Keratinocyte (primary cell): ENCODE results near the gene RNU5B-1. TPM values are rescaled to one million over a fixed set of nuclear protein-coding genes. Genes with fewer than 3 reads are reported as not detected.

ENCODE experiments used
- DNase-seq: peaks from one replicate; pipeline ENCODE4 v3.0.0-alpha.2; 2011; ENCODE audit warnings: low read depth, missing footprints, low spot score
- FAIRE-seq: peaks from 2 replicates; lab custom pipeline; 2011; peaks lifted over from hg19 to GRCh38; lab: Jason Lieb, UNC
- H2AFZ ChIP-seq: 2 replicates; pipeline ENCODE4 v1.6.0; 2012; ENCODE audit warnings: low read length, control low read depth, inconsistent platforms; ENCODE audit not compliant: control insufficient read depth
- H3K27ac ChIP-seq: 2 replicates; pipeline ENCODE4 v1.5.1; 2011; ENCODE audit warnings: low read length; ENCODE audit not compliant: control insufficient read depth, insufficient read depth
- H3K27me3 ChIP-seq: 3 replicates; pipeline ENCODE4 v1.6.0; 2011; ENCODE audit warnings: low read length; ENCODE audit not compliant: control insufficient read depth, insufficient read depth; ENCODE audit errors: extremely low read depth
- H3K36me3 ChIP-seq, 2 experiments: 2 replicates in 1 of 2; 3 replicates in 1 of 2; pipeline ENCODE4 v1.5.1; 2011; ENCODE audit warnings: low read length in 2 of 2, mild to moderate bottlenecking in 1 of 2; ENCODE audit not compliant: control insufficient read depth in 2 of 2, insufficient read depth in 2 of 2; ENCODE audit errors: extremely low read depth in 1 of 2
- H3K4me1 ChIP-seq: 3 replicates; pipeline ENCODE4 v1.5.1; 2011; ENCODE audit warnings: low read length; ENCODE audit not compliant: control insufficient read depth, insufficient read depth; ENCODE audit errors: extremely low read depth
- H3K4me2 ChIP-seq: 3 replicates; pipeline ENCODE4 v1.6.0; 2011; ENCODE audit warnings: low read depth, low read length; ENCODE audit not compliant: control insufficient read depth, insufficient read depth; ENCODE audit errors: extremely low read depth
- H3K4me3 ChIP-seq, 3 experiments: fragments of 200-600 bp in 1 of 3; sonication (generic) in 1 of 3; 2 replicates in 2 of 3; 3 replicates in 1 of 3; pipeline ENCODE4 v1.5.1; 2011 to 2016; ENCODE audit warnings: low read length in 3 of 3, mild to moderate bottlenecking in 3 of 3, control low read depth in 2 of 3, inconsistent platforms in 1 of 3, low read depth in 1 of 3, mixed read lengths in 1 of 3, mixed run types in 1 of 3, moderate library complexity in 1 of 3; ENCODE audit not compliant: control insufficient read depth in 2 of 3, insufficient read depth in 2 of 3; ENCODE audit errors: extremely low read depth in 1 of 3
- H3K79me2 ChIP-seq: 2 replicates; pipeline ENCODE4 v1.6.0; 2012; ENCODE audit warnings: low read length; ENCODE audit not compliant: control insufficient read depth, insufficient read depth
- H3K9ac ChIP-seq: 3 replicates; pipeline ENCODE4 v1.6.0; 2011; ENCODE audit warnings: low read length; ENCODE audit not compliant: control insufficient read depth, insufficient read depth; ENCODE audit errors: extremely low read depth
- H3K9me1 ChIP-seq: 3 replicates; pipeline ENCODE4 v1.6.0; 2011; ENCODE audit warnings: low read length; ENCODE audit not compliant: control insufficient read depth, insufficient read depth; ENCODE audit errors: extremely low read depth
- H3K9me3 ChIP-seq: 2 replicates; pipeline ENCODE4 v1.5.1; 2012; ENCODE audit warnings: low read depth, low read length; ENCODE audit not compliant: control insufficient read depth
- H4K20me1 ChIP-seq: 3 replicates; pipeline ENCODE4 v1.6.0; 2011; ENCODE audit warnings: low read length; ENCODE audit not compliant: control insufficient read depth, insufficient read depth; ENCODE audit errors: extremely low read depth
- EZH2 ChIP-seq: IDR thresholded peaks from one replicate; pipeline ENCODE4 v1.6.1; 2012; ENCODE audit warnings: inconsistent platforms, mild to moderate bottlenecking, low read length, moderate library complexity
- dilution Hi-C: fragments of 300-500 bp; cut with MboI; formaldehyde crosslinking; loops from one replicate; pipeline ENCODE4 v1.7.0; 2020; ENCODE audit warnings: low sequenced_read_pairs; ENCODE audit not compliant: extremely low pct_ligation_motif_present
- polyA plus RNA-seq, 5 experiments: library from polyadenylated mRNA; depleted of rRNA in 3 of 5; stranded (reverse) in 3 of 5; stranded (forward) in 1 of 5; unstranded in 1 of 5; fragments of >200 nt; gene quantifications; 1 replicate in 1 of 5; 2 replicates in 3 of 5; 3 replicates in 1 of 5; pipeline versions ENCODE4 v1.2.1 to v1.2.3, GENCODE V29; 2011 to 2012; ENCODE audit warnings: missing spikeins in 2 of 5, low read depth in 1 of 5, low replicate concordance in 1 of 5
- TF ChIP-seq, protein P1 (sequence below), 3 experiments: IDR thresholded peaks in 1 of 3; conservative IDR thresholded peaks in 1 of 3; optimal IDR thresholded peaks in 1 of 3; 2 replicates in 2 of 3; 3 replicates in 1 of 3; pipeline versions ENCODE3 to v1.5.1; 2011; ENCODE audit warnings: low read length in 3 of 3, mild to moderate bottlenecking in 3 of 3, moderate library complexity in 2 of 3, control low read depth in 1 of 3, inconsistent platforms in 1 of 3; ENCODE audit not compliant: insufficient read depth in 2 of 3; ENCODE audit errors: extremely low read depth in 1 of 3

Gene RNU5B-1
- polyA plus RNA-seq, 1 donor (not counting 4 experiments of a cell fraction or from before 2014, with no cell fraction given), result not detected

DNA sequence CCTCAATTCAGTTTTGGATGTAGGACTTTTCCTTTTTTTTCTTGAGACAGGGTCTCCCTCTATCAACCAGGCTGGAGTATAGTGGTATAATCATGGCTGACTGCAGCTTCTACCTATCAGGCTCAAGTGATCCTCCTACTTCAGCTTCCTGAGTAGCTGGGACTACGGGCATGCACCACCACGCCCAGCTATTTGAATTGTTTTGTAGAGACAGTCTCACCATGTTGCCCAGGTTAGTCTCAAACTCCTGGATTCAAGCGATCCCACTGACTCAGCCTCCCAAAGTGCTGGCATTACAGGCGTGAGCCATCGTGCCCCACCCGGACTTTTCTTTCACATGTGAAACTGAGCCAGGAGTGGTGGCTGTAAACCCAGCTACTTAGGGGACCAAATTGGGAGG lies 3.5 kb downstream of the RNU5B-1 start:
- H3K27ac ChIP-seq, result no peak overlapping the region
- no peak overlapping the region for H3K4me3 ChIP-seq
- DNase-seq (no peak), FAIRE-seq (no peak)
- H2AFZ ChIP-seq, result no peak overlapping the region
- H3K79me2 ChIP-seq, result no peaks in the 10 kb centered on the region
- dilution Hi-C loops, result no loop called here
- H3K9me1 ChIP-seq, result no peaks in the 10 kb centered on the region
- no peak overlapping the region for H3K9ac ChIP-seq
- H3K4me1 ChIP-seq, result peaks cover 13% of the 10 kb centered on the region
- H3K4me2 ChIP-seq, result no peak overlapping the region
- TF ChIP-seq, protein P1, sequence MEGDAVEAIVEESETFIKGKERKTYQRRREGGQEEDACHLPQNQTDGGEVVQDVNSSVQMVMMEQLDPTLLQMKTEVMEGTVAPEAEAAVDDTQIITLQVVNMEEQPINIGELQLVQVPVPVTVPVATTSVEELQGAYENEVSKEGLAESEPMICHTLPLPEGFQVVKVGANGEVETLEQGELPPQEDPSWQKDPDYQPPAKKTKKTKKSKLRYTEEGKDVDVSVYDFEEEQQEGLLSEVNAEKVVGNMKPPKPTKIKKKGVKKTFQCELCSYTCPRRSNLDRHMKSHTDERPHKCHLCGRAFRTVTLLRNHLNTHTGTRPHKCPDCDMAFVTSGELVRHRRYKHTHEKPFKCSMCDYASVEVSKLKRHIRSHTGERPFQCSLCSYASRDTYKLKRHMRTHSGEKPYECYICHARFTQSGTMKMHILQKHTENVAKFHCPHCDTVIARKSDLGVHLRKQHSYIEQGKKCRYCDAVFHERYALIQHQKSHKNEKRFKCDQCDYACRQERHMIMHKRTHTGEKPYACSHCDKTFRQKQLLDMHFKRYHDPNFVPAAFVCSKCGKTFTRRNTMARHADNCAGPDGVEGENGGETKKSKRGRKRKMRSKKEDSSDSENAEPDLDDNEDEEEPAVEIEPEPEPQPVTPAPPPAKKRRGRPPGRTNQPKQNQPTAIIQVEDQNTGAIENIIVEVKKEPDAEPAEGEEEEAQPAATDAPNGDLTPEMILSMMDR (optimal IDR thresholded peaks at IDR 0.05 in 1 of 3, IDR thresholded peaks at IDR 0.05 in 1 of 3, conservative IDR thresholded peaks at IDR 0.05 in 1 of 3; ENCODE audit: extremely low read depth in 1 of 3, insufficient read depth in 2 of 3, low read length in 3 of 3), result no peak
- TF ChIP-seq EZH2, result no peak
- no peaks in the 10 kb centered on the region for H3K36me3 ChIP-seq
- H3K27me3 ChIP-seq, result no peaks in the 10 kb centered on the region
- no peaks in the 10 kb centered on the region for H4K20me1 ChIP-seq
- H3K9me3 ChIP-seq, result no peaks in the 10 kb centered on the region

DNA sequence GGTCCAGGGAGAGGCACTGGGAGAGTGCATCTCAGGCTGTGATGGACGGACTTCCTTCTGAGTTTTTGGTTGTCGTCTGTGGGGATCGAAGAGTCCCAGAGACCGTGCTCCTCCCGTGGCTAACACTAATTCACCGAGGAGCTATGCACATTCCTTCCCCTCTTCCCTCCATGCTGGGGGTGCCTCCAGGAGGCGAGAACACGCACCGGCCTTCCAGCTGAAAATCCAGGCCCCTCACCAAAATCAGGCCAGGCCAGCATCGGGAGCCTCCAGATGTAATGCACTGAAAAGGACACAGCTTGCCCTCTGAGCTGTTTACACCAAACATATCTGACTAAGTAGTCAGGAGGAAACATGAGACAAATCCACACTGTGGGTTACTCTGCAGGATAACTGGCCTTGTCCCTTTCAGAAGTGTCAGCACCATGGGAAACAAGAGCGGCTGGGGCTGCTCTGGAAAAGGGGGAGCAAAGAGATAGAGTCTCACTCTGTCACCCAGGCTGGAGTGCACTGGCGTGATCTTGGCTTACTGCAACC lies 5.5 kb downstream of the RNU5B-1 start:
- H3K4me2 ChIP-seq, result no peak overlapping the region
- no peaks in the 10 kb centered on the region for H4K20me1 ChIP-seq
- TF ChIP-seq EZH2, result no peak
- no peak overlapping the region for H3K4me3 ChIP-seq
- H3K27me3 ChIP-seq, result no peaks in the 10 kb centered on the region
- no peak overlapping the region for H2AFZ ChIP-seq
- H3K79me2 ChIP-seq, result no peaks in the 10 kb centered on the region
- H3K9me1 ChIP-seq, result no peaks in the 10 kb centered on the region
- peaks cover 6% of the 10 kb centered on the region for H3K4me1 ChIP-seq
- FAIRE-seq, result no peak
- DNase-seq, result no peak
- H3K36me3 ChIP-seq, result no peaks in the 10 kb centered on the region
- no peaks in the 10 kb centered on the region for H3K9me3 ChIP-seq
- no peak overlapping the region for H3K27ac ChIP-seq
- no peak overlapping the region for H3K9ac ChIP-seq
- dilution Hi-C loops, result no loop called here
